H1 (cell line): ENCODE data around the gene SCRN1. TPM values are rescaled to one million over a fixed set of nuclear protein-coding genes. Genes with fewer than 3 reads are reported as not detected.

Experiments used
- CTCF ChIA-PET: fragments of 300-600 bp; sonication (Branson Sonifier 250); formaldehyde crosslinking; loops from one replicate; lab custom pipeline; 2021; ENCODE audit not compliant: partially characterized antibody; lab: Charles Lee
- POLR2A ChIA-PET: fragments of 300-600 bp; sonication (Branson Sonifier 250); formaldehyde crosslinking; loops from one replicate; lab custom pipeline; 2021; ENCODE audit warnings: inconsistent platforms; ENCODE audit not compliant: partially characterized antibody; lab: Charles Lee
- DNase-seq, 2 experiments: peaks; one replicate each; pipeline versions ENCODE4 v3.0.0 to v3.0.0-alpha.2; 2010 to 2022; ENCODE audit warnings: low spot score in 2 of 2, low read depth in 1 of 2, mixed read lengths in 1 of 2
- FAIRE-seq: peaks from 2 replicates; lab custom pipeline; 2011; peaks lifted over from hg19 to GRCh38; lab: Jason Lieb, UNC
- H2AFZ ChIP-seq: 2 replicates; pipeline ENCODE4 v1.8.1; 2012; ENCODE audit warnings: low read length, inconsistent platforms
- H2AK5ac ChIP-seq: 2 replicates; pipeline ENCODE4 v1.6.1; 2013; ENCODE audit warnings: low read depth, low read length
- H2BK120ac ChIP-seq: replicated peaks from 2 replicates; pipeline ENCODE3; 2013; ENCODE audit warnings: low read depth, low read length, inconsistent platforms
- H2BK12ac ChIP-seq: 2 replicates; pipeline ENCODE4 v1.6.1; 2013; ENCODE audit warnings: low read depth, low read length
- H2BK15ac ChIP-seq: 2 replicates; pipeline ENCODE4 v1.6.1; 2013; ENCODE audit warnings: low read length
- H2BK20ac ChIP-seq: 2 replicates; pipeline ENCODE4 v1.6.1; 2013; ENCODE audit warnings: low read length
- H2BK5ac ChIP-seq: 2 replicates; pipeline ENCODE4 v1.6.1; 2013; ENCODE audit warnings: low read depth, low read length
- H3K14ac ChIP-seq: 2 replicates; pipeline ENCODE4 v1.6.1; 2013; ENCODE audit warnings: inconsistent platforms; ENCODE audit not compliant: insufficient read length
- H3K18ac ChIP-seq: 2 replicates; pipeline ENCODE4 v1.6.1; 2013; ENCODE audit warnings: low read length; ENCODE audit errors: extremely low read depth
- H3K23ac ChIP-seq: 2 replicates; pipeline ENCODE4 v1.6.1; 2013; ENCODE audit warnings: inconsistent platforms; ENCODE audit not compliant: insufficient read length
- H3K23me2 ChIP-seq: 2 replicates; pipeline ENCODE4 v1.6.1; 2013; ENCODE audit warnings: low read depth, low read length
- H3K27ac ChIP-seq: 2 replicates; pipeline ENCODE4 v1.6.1; 2011; ENCODE audit warnings: low read depth, low read length, inconsistent platforms
- H3K27me3 ChIP-seq, 4 experiments: replicated peaks in 1 of 4; 1 replicate in 1 of 4; 2 replicates in 3 of 4; pipeline versions ENCODE4 v1.6.1 to v1.8.1; 2011 to 2013; ENCODE audit warnings: low read length in 3 of 4, mild to moderate bottlenecking in 3 of 4, inconsistent platforms in 2 of 4, mixed read lengths in 2 of 4, moderate library complexity in 1 of 4; ENCODE audit not compliant: control insufficient read depth in 3 of 4, insufficient read depth in 3 of 4; ENCODE audit errors: extremely low read depth in 1 of 4
- H3K36me3 ChIP-seq, 4 experiments: 2 replicates each; pipeline versions ENCODE4 v1.6.1 to v1.8.1; 2011 to 2013; ENCODE audit warnings: mild to moderate bottlenecking in 4 of 4, low read length in 3 of 4, moderate library complexity in 2 of 4, control low read depth in 1 of 4, inconsistent platforms in 1 of 4; ENCODE audit not compliant: insufficient read depth in 4 of 4, control insufficient read depth in 2 of 4
- H3K4ac ChIP-seq: replicated peaks from 2 replicates; pipeline ENCODE3; 2013; ENCODE audit warnings: low read length, low read depth, mixed read lengths, inconsistent platforms; ENCODE audit not compliant: insufficient read length
- H3K4me1 ChIP-seq, 4 experiments: replicated peaks in 1 of 4; 1 replicate in 1 of 4; 2 replicates in 3 of 4; pipeline versions ENCODE4 v1.6.1 to v1.8.1; 2011 to 2013; ENCODE audit warnings: low read length in 3 of 4, inconsistent platforms in 2 of 4, mixed read lengths in 1 of 4; ENCODE audit not compliant: insufficient read depth in 4 of 4, control insufficient read depth in 3 of 4
- H3K4me2 ChIP-seq, 2 experiments: 2 replicates each; pipeline versions ENCODE4 v1.6.1 to v1.8.1; 2011 to 2013; ENCODE audit warnings: low read depth in 2 of 2, low read length in 2 of 2, control low read depth in 1 of 2, inconsistent platforms in 1 of 2, mild to moderate bottlenecking in 1 of 2; ENCODE audit not compliant: insufficient read depth in 1 of 2
- H3K4me3 ChIP-seq, 4 experiments: fragments of 200-600, 300-600 bp in 1 of 4; sonication (generic), shearing (Covaris generic), sonication (Bioruptor Twin) in 1 of 4; 2 replicates each; pipeline versions ENCODE4 v1.5.1 to v1.8.1; 2011 to 2016; ENCODE audit warnings: low read length in 4 of 4, low read depth in 3 of 4, control low read depth in 2 of 4, inconsistent platforms in 2 of 4, mild to moderate bottlenecking in 2 of 4, mixed read lengths in 1 of 4, moderate library complexity in 1 of 4; ENCODE audit not compliant: insufficient read depth in 2 of 4; ENCODE audit errors: extremely low read depth in 1 of 4
- H3K56ac ChIP-seq: replicated peaks from 2 replicates; pipeline ENCODE3; 2013; ENCODE audit warnings: low read depth, mild to moderate bottlenecking, mixed read lengths, low read length, inconsistent platforms; ENCODE audit not compliant: insufficient read length
- H3K79me1 ChIP-seq: 2 replicates; pipeline ENCODE4 v1.6.1; 2013; ENCODE audit warnings: low read depth, low read length, control low read depth
- H3K79me2 ChIP-seq, 2 experiments: 2 replicates each; pipeline versions ENCODE4 v1.6.1 to v1.8.1; 2012 to 2013; ENCODE audit warnings: low read length in 2 of 2, mild to moderate bottlenecking in 2 of 2, inconsistent platforms in 1 of 2; ENCODE audit not compliant: insufficient read depth in 2 of 2, control insufficient read depth in 1 of 2
- H3K9ac ChIP-seq, 4 experiments: replicated peaks in 1 of 4; 1 replicate in 1 of 4; 2 replicates in 3 of 4; pipeline versions ENCODE4 v1.6.1 to v1.8.1; 2011 to 2013; ENCODE audit warnings: low read depth in 3 of 4, low read length in 3 of 4, control low read depth in 2 of 4, mild to moderate bottlenecking in 2 of 4, moderate library complexity in 2 of 4, inconsistent platforms in 1 of 4; ENCODE audit errors: extremely low read depth in 1 of 4
- H3K9me3 ChIP-seq, 2 experiments: 2 replicates each; pipeline versions ENCODE4 v1.6.1 to v1.8.1; 2012 to 2013; ENCODE audit warnings: mild to moderate bottlenecking in 2 of 2, moderate library complexity in 2 of 2, control low read depth in 1 of 2, inconsistent platforms in 1 of 2, low read depth in 1 of 2, low read length in 1 of 2, mixed read lengths in 1 of 2; ENCODE audit not compliant: insufficient read depth in 2 of 2
- H4K20me1 ChIP-seq, 2 experiments: replicated peaks in 1 of 2; 2 replicates each; pipeline versions ENCODE3 to v1.8.1; 2011 to 2013; ENCODE audit warnings: inconsistent platforms in 2 of 2, low read length in 2 of 2, mild to moderate bottlenecking in 1 of 2; ENCODE audit not compliant: insufficient read depth in 2 of 2, control insufficient read depth in 1 of 2
- H4K5ac ChIP-seq: 2 replicates; pipeline ENCODE4 v1.6.1; 2013; ENCODE audit warnings: low read length, low read depth, mixed read lengths, inconsistent platforms; ENCODE audit not compliant: insufficient read length
- H4K8ac ChIP-seq: 2 replicates; pipeline ENCODE4 v1.8.0; 2013; ENCODE audit warnings: mild to moderate bottlenecking, moderate library complexity, low read length, inconsistent platforms; ENCODE audit not compliant: insufficient read depth; ENCODE audit errors: extremely low read depth
- H4K91ac ChIP-seq: replicated peaks from 2 replicates; pipeline ENCODE3; 2013; ENCODE audit warnings: low read length, mixed read lengths, inconsistent platforms; ENCODE audit not compliant: insufficient read length
- BACH1 ChIP-seq: IDR thresholded peaks from 2 replicates; pipeline ENCODE4 v1.6.1; 2012; ENCODE audit warnings: low read length, improper control_type of control experiment
- BCL11A ChIP-seq, 2 experiments: IDR thresholded peaks; one replicate each; pipeline ENCODE4 v1.6.1; 2011; ENCODE audit warnings: low read depth in 2 of 2, low read length in 2 of 2, mild to moderate bottlenecking in 2 of 2
- CTCF ChIP-seq, 3 experiments: IDR thresholded peaks; 1 replicate in 2 of 3; 2 replicates in 1 of 3; pipeline versions ENCODE4 v1.5.1 to v1.6.1; 2011; ENCODE audit warnings: low read length in 3 of 3, mild to moderate bottlenecking in 3 of 3, inconsistent platforms in 2 of 3, low read depth in 1 of 3, moderate library complexity in 1 of 3; ENCODE audit not compliant: insufficient read depth in 1 of 3; ENCODE audit errors: control extremely low read depth in 1 of 3
- HDAC6 ChIP-seq: IDR thresholded peaks from one replicate; pipeline ENCODE4 v1.7.1; 2012; ENCODE audit warnings: low read depth, mild to moderate bottlenecking, inconsistent platforms, low read length, moderate library complexity
- KDM1A ChIP-seq: fragments of 200-600, 300-600 bp; sonication (generic); IDR thresholded peaks from 2 replicates; pipeline ENCODE4 v1.7.1; 2016; ENCODE audit warnings: mild to moderate bottlenecking, low read length, borderline replicate concordance
- KDM4A ChIP-seq: IDR thresholded peaks from one replicate; pipeline ENCODE4 v1.7.1; 2012; ENCODE audit warnings: low read depth, mild to moderate bottlenecking, moderate library complexity, low read length, inconsistent platforms; ENCODE audit not compliant: severe bottlenecking
- NANOG ChIP-seq: IDR thresholded peaks from 2 replicates; pipeline ENCODE4 v1.6.1; 2011; ENCODE audit warnings: low read length, low read depth, mild to moderate bottlenecking, inconsistent platforms; ENCODE audit not compliant: insufficient read depth, poor library complexity, severe bottlenecking
- NRF1 ChIP-seq: IDR thresholded peaks from 2 replicates; pipeline ENCODE4 v1.6.1; 2011; ENCODE audit warnings: mild to moderate bottlenecking, low read depth, low read length, improper control_type of control experiment
- RAD21 ChIP-seq, 2 experiments: IDR thresholded peaks in 1 of 2; conservative IDR thresholded peaks in 1 of 2; 2 replicates each; pipeline ENCODE4 v1.6.1; 2011; ENCODE audit warnings: low read depth in 2 of 2, low read length in 2 of 2, improper control_type of control experiment in 1 of 2, inconsistent platforms in 1 of 2, mild to moderate bottlenecking in 1 of 2, moderate library complexity in 1 of 2
- SIRT6 ChIP-seq: IDR thresholded peaks from one replicate; pipeline ENCODE4 v1.7.1; 2012; ENCODE audit warnings: low read length, inconsistent platforms
- SIX5 ChIP-seq: IDR thresholded peaks from 2 replicates; pipeline ENCODE4 v1.6.1; 2011; ENCODE audit warnings: mild to moderate bottlenecking, low read depth, low read length
- WGBS, 2 experiments: shearing (Covaris generic) in 1 of 2; methylation state at CpG; one replicate each; pipeline versions ENCODE4 v1.1.6 to v1.1.7; 2013 to 2015; ENCODE audit warnings: low lambda C conversion rate in 2 of 2, mixed read lengths in 2 of 2, inconsistent platforms in 1 of 2, low coverage in 1 of 2, missing lambda C conversion rate in 1 of 2; ENCODE audit not compliant: insufficient replicate concordance in 2 of 2, insufficient coverage in 1 of 2, insufficient read length in 1 of 2; ENCODE audit errors: extremely low coverage in 1 of 2, missing lambda C conversion rate in 1 of 2; 5-methylcytosine and 5-hydroxymethylcytosine counted together
- polyA plus RNA-seq, 7 experiments: library from polyadenylated mRNA; depleted of rRNA in 3 of 7; stranded (reverse) in 5 of 7; unstranded in 2 of 7; fragments of >200 nt in 5 of 7; fragments of 200-250 nt in 2 of 7; gene quantifications; 1 replicate in 5 of 7; 2 replicates in 1 of 7; 4 replicates in 1 of 7; pipeline versions ENCODE4 v1.2.1 to v1.2.3, GENCODE V29; 2011 to 2013; ENCODE audit warnings: missing spikeins in 2 of 7, mixed read lengths in 2 of 7
- total RNA-seq: library from RNA; stranded (reverse); fragmentation: NEBNext Ultra II Directional; extraction: Animal tissue kit (Norgen Biotek cat#: 25700); gene quantifications from 2 replicates; pipeline ENCODE4 v1.2.1, GENCODE V29; 2021

Gene SCRN1
- total and polyA plus RNA-seq, 2 of the 8 experiments (the other 6 are each of a cell fraction or from before 2014, with no cell fraction given), result 36.0 to 75.8 TPM

DNA sequence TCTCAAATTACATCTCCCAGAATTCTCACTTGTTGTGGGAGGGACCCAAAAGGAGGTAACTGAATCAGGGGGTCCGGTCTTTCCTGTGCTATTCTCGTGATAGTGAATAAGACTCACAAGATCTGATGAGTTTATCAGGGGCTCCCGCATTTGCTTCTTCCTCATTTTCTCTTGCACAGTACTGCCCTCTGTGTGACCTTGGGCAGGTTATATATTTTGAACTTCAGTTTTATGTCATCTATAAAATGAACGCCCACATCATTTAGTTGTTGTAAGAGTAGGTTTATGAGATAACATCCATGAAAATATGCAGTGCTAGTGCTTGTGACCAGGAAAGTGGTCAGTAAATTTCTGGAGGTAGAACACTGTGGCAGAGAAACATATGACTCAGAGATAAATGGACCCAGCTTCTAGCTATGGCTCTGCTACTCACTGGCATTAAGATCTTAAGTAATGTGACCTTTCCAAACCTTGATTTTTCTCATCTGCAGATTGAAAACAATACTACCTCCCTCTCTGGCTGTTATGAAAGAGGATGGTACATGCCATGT lies 44.3 kb downstream of the SCRN1 start:
- no peak overlapping the region for H3K18ac ChIP-seq
- no peak for DNase-seq
- H3K79me2 ChIP-seq, result no peaks in the 10 kb centered on the region
- no peak overlapping the region for H2BK15ac ChIP-seq
- no peaks in the 10 kb centered on the region for H3K27me3 ChIP-seq
- no peak overlapping the region for H4K5ac ChIP-seq
- H3K23me2 ChIP-seq, result no peaks in the 10 kb centered on the region
- H3K4me3 ChIP-seq, result no peak overlapping the region
- H3K9ac ChIP-seq, result no peak overlapping the region
- H2BK20ac ChIP-seq, result no peak overlapping the region
- H3K36me3 ChIP-seq, result peaks cover 7 to 59% (median 32%) of the 10 kb centered on the region in 4 experiments
- no peak overlapping the region for H3K23ac ChIP-seq
- no peak overlapping the region for H2BK120ac ChIP-seq
- H2BK12ac ChIP-seq, result no peak overlapping the region
- no peak overlapping the region for H4K91ac ChIP-seq
- WGBS, 2 experiments, result 86% methylated on average over 4 of the region's 4 CpGs; no CpG with 5 or more reads in 1 of the 2 experiments
- H3K79me1 ChIP-seq, result no peaks in the 10 kb centered on the region
- H2BK5ac ChIP-seq, result no peak overlapping the region
- no peaks in the 10 kb centered on the region for H3K9me3 ChIP-seq
- H2AK5ac ChIP-seq, result no peak overlapping the region
- no peaks in the 10 kb centered on the region for H4K20me1 ChIP-seq
- no peak overlapping the region for H4K8ac ChIP-seq
- no peak overlapping the region for H3K56ac ChIP-seq
- ChIA-PET POLR2A (no interaction called here), CTCF (interaction anchor here (0.6 to 2.1 kb wide), 11 partner anchors 11 to 449 kb away, joined by 3 to 17 read pairs (median 3); no protein-coding TSS in a partner anchor)
- H2AFZ ChIP-seq, result no peak overlapping the region
- no peak overlapping the region for H3K27ac ChIP-seq
- no peak overlapping the region for H3K4ac ChIP-seq
- H3K4me2 ChIP-seq, result no peak overlapping the region
- no peaks in the 10 kb centered on the region for H3K4me1 ChIP-seq
- H3K14ac ChIP-seq, result no peak overlapping the region
- no peak for FAIRE-seq
- TF ChIP-seq HDAC6, result no peak
- no peak for TF ChIP-seq SIX5
- TF ChIP-seq NRF1, result no peak
- no peak for TF ChIP-seq BCL11A (IDR thresholded peaks at IDR 0.05; ENCODE audit: low read depth in 2 of 2, low read length in 2 of 2)
- no peak for TF ChIP-seq SIRT6
- TF ChIP-seq KDM1A, result no peak
- no peak for TF ChIP-seq CTCF (IDR thresholded peaks at IDR 0.05; ENCODE audit: control extremely low read depth in 1 of 3, insufficient read depth in 1 of 3, low read depth in 1 of 3, low read length in 3 of 3)
- TF ChIP-seq KDM4A, result no peak
- TF ChIP-seq RAD21 (IDR thresholded peaks at IDR 0.05 in 1 of 2, conservative IDR thresholded peaks at IDR 0.05 in 1 of 2; ENCODE audit: low read depth in 2 of 2, low read length in 2 of 2), result no peak
- no peak for TF ChIP-seq NANOG
- TF ChIP-seq BACH1, result no peak
